HL-60 (cell line): Measurements from ENCODE around the gene TERB1.

ENCODE experiments used
- DNase-seq, 2 experiments: peaks; one replicate each; pipeline ENCODE4 v3.0.0-alpha.2; 2010 to 2020; ENCODE audit warnings: low read depth in 1 of 2, low spot score in 1 of 2
- H3K27ac ChIP-seq: fragments of 250-450 bp; sonication (Bioruptor Pico); replicated peaks from 2 replicates; pipeline ENCODE4 v1.5.1; 2020; ENCODE audit warnings: mild to moderate bottlenecking, moderate library complexity
- H3K27me3 ChIP-seq: fragments of 250-450 bp; sonication (Bioruptor Pico); 2 replicates; pipeline ENCODE4 v1.5.1; 2021; ENCODE audit warnings: mild to moderate bottlenecking, moderate library complexity; ENCODE audit not compliant: insufficient read depth, poor library complexity, severe bottlenecking
- H3K4me3 ChIP-seq: replicated peaks from 2 replicates; pipeline ENCODE4 v1.5.1; 2011; ENCODE audit warnings: mild to moderate bottlenecking, control low read depth, low read length; ENCODE audit not compliant: insufficient read depth
- GABPA ChIP-seq: IDR thresholded peaks from 2 replicates; pipeline ENCODE4 v1.6.1; 2012; ENCODE audit warnings: low read depth
- POLR2AphosphoS5 ChIP-seq: IDR thresholded peaks from 2 replicates; pipeline ENCODE4 v1.6.1; 2012; ENCODE audit warnings: low read depth
- SPI1 ChIP-seq: IDR thresholded peaks from 2 replicates; pipeline ENCODE4 v1.6.1; 2012; ENCODE audit warnings: low read depth, mild to moderate bottlenecking, borderline replicate concordance
- TF ChIP-seq, protein P1 (sequence below): IDR thresholded peaks from one replicate; pipeline ENCODE4 v1.5.1; 2011; ENCODE audit warnings: low read length, control low read depth, inconsistent platforms; ENCODE audit not compliant: insufficient read depth
- TF ChIP-seq, protein P2 (sequence below): IDR thresholded peaks from 2 replicates; pipeline ENCODE4 v1.6.1; 2012; ENCODE audit warnings: low read depth; ENCODE audit not compliant: insufficient replicate concordance

TERB1 gene

DNA sequence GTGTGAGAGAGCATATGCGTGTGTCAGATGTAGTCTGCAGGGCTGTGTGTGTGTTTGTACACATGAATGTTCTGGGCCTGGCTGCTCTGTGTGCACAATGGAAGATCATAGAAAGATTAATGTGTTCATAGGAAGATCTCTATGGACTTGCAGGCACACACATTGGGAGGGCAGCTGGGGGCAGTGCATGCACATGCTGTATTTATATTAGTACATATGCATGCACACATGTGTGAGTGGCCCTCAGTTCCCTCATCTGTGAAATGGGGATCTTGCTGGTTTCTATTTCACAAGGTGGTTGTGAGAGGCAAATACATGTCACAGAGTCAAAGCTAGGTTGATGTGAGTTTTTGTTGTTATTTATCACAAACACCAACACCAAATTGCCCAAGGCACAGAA lies 44.9 kb upstream of the TERB1 start:
- DNase-seq, result no peak
- no peak for TF ChIP-seq POLR2AphosphoS5
- TF ChIP-seq, protein P1, sequence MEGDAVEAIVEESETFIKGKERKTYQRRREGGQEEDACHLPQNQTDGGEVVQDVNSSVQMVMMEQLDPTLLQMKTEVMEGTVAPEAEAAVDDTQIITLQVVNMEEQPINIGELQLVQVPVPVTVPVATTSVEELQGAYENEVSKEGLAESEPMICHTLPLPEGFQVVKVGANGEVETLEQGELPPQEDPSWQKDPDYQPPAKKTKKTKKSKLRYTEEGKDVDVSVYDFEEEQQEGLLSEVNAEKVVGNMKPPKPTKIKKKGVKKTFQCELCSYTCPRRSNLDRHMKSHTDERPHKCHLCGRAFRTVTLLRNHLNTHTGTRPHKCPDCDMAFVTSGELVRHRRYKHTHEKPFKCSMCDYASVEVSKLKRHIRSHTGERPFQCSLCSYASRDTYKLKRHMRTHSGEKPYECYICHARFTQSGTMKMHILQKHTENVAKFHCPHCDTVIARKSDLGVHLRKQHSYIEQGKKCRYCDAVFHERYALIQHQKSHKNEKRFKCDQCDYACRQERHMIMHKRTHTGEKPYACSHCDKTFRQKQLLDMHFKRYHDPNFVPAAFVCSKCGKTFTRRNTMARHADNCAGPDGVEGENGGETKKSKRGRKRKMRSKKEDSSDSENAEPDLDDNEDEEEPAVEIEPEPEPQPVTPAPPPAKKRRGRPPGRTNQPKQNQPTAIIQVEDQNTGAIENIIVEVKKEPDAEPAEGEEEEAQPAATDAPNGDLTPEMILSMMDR, result no peak
- TF ChIP-seq GABPA, result no peak
- TF ChIP-seq, protein P2, sequence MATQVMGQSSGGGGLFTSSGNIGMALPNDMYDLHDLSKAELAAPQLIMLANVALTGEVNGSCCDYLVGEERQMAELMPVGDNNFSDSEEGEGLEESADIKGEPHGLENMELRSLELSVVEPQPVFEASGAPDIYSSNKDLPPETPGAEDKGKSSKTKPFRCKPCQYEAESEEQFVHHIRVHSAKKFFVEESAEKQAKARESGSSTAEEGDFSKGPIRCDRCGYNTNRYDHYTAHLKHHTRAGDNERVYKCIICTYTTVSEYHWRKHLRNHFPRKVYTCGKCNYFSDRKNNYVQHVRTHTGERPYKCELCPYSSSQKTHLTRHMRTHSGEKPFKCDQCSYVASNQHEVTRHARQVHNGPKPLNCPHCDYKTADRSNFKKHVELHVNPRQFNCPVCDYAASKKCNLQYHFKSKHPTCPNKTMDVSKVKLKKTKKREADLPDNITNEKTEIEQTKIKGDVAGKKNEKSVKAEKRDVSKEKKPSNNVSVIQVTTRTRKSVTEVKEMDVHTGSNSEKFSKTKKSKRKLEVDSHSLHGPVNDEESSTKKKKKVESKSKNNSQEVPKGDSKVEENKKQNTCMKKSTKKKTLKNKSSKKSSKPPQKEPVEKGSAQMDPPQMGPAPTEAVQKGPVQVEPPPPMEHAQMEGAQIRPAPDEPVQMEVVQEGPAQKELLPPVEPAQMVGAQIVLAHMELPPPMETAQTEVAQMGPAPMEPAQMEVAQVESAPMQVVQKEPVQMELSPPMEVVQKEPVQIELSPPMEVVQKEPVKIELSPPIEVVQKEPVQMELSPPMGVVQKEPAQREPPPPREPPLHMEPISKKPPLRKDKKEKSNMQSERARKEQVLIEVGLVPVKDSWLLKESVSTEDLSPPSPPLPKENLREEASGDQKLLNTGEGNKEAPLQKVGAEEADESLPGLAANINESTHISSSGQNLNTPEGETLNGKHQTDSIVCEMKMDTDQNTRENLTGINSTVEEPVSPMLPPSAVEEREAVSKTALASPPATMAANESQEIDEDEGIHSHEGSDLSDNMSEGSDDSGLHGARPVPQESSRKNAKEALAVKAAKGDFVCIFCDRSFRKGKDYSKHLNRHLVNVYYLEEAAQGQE, result no peak
- TF ChIP-seq SPI1, result no peak
- no peak overlapping the region for H3K4me3 ChIP-seq
- peaks cover 18% of the 10 kb centered on the region for H3K27me3 ChIP-seq
- H3K27ac ChIP-seq, result no peak overlapping the region

DNA sequence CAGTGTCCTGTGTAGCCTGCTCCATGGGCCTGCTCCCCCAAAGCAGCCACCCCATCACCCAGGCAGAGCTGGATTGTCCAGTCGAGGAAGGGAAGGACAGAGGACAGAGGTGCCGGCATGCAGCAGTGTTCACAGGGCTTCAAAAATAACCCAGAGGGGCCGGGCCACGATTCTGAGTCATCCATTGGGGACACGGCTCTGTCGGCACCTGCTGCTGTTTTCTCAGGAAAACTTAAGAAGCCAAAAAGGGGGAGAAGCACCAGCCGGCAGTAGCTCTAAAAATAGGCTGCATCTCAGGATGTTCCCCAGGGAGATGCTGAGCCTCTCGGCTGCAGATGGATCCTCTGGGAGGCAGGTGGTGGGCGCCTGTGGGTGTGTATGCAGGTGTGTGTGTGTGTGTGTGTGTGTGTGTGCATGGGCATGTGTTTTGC lies 44.4 kb upstream of the TERB1 start:
- peaks cover 18% of the 10 kb centered on the region for H3K27me3 ChIP-seq

DNA sequence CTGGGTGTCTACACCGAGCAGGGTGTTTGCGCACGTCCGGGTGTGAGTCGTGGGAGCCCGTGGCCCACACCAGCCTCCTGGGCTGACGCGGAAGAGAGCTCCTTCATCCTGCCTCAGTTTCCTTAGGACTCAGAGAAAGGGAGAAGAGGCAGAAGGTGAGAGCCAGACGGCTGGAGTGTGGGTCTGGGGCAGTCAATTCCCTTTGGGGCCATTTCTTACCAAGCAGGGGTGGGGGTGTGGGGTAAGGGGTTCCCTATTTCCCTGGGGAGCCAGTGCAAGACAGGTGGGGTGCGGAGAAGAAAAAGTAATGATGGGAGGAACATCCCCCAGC lies 43.7 kb upstream of the TERB1 start:
- DNase-seq, result no peak
- TF ChIP-seq, protein P2, result no peak
- TF ChIP-seq, protein P1, result no peak
- TF ChIP-seq POLR2AphosphoS5, result no peak
- Histone ChIP-seq H3K27me3 (peaks cover 18% of the 10 kb centered on the region), H3K27ac (no peak overlapping the region), H3K4me3 (peak overlapping the region; percentile 22)

More for the DNA sequence above, 44.4 kb upstream of the TERB1 start:
- Histone ChIP-seq H3K4me3 (no peak overlapping the region), H3K27ac (no peak overlapping the region)
- no peak for DNase-seq
- TF ChIP-seq GABPA (no peak), SPI1 (no peak), POLR2AphosphoS5 (no peak)
- TF ChIP-seq, protein P2, result no peak
- TF ChIP-seq, protein P1, result no peak
